SH-SY5Y (cell line): ENCODE results near the gene GGTLC1.

Source experiments
- GATA2 ChIP-seq: IDR thresholded peaks from 2 replicates; pipeline ENCODE4 v1.6.1; 2011; ENCODE audit warnings: mild to moderate bottlenecking, low read depth, low read length
- GATA3 ChIP-seq: IDR thresholded peaks from 2 replicates; pipeline ENCODE4 v1.6.1; 2011; ENCODE audit warnings: low read depth, mild to moderate bottlenecking, low read length, moderate library complexity

The GGTLC1 gene

DNA sequence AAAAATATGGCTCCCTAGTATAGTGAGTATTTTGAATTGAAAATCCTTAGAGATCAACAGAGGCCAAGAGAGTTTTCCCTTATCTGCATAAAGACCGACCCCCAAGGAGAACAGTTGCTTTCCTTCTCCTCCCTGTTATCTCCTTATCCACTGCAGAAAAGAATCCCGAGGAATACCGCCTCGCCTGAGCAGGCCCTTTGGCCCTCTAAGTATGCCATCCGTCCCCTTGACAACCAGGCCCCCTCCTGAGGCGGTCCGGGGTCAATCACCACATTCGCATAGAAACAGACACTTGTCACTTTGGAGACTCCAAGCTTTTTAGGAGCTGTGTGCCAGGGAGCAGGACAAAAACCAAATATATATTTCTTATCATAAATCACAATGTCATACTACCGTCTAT, 15.9 kb upstream of the GGTLC1 start:
- no peak for TF ChIP-seq GATA3
- no peak for TF ChIP-seq GATA2

DNA sequence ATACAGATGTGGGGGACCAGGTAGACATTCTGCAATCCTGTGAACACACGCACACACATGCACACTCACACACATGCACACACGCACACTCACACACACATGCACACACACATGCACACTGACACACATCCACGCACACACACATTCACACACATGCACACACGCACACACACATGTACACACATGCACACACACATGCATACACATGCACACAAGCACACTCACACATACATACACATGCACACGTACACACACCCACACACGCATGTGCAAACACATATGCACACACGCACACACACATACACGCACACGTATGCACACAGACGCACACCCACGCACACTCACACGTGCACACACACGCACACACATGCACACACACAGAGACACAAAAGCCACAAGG, 14.3 kb upstream of the GGTLC1 start:
- TF ChIP-seq GATA2 (no peak), GATA3 (no peak)

DNA sequence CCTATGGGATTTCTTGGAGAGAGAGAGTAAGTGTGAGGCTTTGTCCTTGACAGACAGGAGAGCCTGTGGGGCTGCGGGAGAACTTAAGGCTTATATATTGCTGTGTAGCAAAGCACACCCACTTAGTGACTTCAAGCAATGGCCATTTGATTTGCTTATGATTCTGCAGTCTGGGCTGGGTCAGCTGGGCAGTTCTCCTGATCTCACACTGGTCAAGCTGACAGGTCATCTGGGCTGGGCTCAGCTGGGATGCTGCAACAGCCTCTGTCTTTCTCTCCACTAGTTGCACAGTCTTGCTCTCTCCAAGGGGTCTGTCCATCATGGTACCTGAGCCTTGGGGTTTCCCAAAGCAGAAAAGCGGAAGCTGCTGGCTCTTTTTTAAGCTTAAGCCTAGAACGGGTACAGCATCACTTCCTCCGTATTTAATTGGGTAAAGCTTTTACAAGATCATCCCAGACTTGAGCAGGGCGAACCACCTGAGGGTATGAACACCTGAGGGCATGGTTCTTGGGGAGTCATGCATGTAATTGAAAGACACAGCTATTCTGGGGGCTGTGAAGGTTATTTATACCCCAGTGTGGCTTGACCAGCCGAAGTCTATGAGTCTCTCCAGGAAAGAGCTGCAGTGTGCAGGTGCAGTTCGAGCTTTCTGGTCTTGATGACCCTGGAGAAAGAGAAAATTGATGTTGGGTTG, 13.3 kb upstream of the GGTLC1 start:
- TF ChIP-seq GATA3 (no peak), GATA2 (no peak)

DNA sequence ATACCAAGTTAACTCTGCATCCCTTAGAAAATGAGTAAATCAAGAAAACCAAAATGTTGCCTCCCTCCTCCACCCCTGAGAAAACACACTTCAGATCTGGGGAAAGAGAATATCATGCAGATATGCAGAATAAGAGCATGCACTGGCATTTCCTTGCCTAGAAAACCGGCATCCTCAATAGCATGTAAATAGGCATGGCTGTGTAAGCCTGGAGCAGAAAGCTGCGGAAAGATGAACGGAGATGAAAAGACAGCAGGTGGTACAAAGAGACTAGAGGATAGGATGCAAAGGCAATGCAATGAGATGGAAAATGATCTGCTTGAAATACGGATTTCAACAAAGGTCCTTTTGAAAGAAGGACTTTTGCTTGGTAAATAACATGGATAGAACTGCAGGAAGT, 10.3 kb upstream of the GGTLC1 start:
- TF ChIP-seq GATA2 = no peak
- TF ChIP-seq GATA3 = no peak

DNA sequence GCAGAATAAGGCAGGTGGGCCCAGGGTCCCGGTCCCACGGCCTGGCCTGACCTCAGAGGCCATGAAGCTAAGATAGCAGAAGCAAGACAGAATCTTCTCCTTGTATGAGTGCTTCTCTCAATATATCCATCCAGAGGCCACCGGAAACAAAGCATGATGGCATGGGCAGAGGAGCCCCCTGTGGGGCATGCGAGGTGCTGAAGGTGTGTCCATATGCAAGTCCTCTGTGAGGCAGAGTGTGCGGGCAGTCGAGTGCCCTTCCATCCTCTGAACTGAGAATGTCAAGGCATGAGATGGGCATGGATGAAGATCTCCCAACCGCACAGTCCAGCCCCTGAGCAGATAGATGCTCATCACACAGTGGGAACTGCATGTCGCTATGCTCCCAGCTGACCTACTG, 9.8 kb upstream of the GGTLC1 start:
- TF ChIP-seq GATA3 (no peak), GATA2 (no peak)

DNA sequence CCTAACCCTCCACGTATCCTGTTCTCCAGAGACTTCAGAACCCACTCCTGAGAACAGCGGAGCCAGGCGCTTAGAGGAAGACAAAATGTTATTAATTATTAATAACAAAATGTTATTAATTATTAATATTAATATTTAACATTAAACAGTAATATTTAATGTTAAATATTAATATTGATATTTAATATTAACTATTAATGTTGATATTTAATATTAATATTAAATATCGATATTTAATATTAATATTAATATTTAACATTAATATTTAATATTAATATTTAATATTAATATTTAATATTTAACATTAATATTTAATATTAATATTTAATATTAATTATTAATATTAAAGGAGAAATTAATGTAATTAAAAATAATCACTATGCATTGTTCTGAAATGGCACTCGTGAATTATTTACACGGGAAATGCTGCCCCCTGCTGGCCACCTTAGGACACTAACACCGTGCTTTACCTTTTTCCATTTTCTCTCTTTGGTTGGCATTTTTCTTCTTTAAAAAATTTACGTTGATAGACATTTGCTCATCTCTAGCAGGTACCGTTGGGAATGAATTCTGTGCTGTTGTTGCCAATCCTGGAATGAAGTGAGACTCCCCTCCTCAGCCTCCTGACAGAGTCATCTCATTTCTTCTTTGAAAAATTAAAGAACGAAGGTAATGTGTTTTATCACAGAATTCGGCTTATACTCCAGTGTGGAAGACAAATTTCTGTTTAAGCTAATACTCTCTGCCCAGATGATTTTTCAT, 7.5 kb upstream of the GGTLC1 start:
- no peak for TF ChIP-seq GATA2
- no peak for TF ChIP-seq GATA3

DNA sequence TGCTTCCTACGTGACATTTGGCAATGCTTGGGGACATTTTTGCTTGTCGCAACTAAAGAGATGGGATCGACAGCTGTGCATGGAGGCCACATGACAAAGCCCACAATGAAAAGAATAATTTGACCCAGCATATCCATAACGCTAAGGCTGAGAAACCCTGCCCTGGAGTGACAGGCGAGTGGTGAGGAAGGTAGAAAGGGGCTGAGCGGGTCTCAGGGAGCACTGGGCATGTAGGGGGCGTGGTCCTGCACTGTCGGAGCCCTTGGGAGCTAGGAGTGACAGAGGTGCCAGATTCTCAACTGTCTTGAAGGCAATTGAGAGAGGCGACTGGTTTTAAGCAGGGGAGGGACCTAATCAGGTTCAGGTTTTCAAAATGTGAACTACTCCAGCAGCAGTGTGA, 13.6 kb downstream of the GGTLC1 start:
- TF ChIP-seq GATA2 (no peak), GATA3 (no peak)

DNA sequence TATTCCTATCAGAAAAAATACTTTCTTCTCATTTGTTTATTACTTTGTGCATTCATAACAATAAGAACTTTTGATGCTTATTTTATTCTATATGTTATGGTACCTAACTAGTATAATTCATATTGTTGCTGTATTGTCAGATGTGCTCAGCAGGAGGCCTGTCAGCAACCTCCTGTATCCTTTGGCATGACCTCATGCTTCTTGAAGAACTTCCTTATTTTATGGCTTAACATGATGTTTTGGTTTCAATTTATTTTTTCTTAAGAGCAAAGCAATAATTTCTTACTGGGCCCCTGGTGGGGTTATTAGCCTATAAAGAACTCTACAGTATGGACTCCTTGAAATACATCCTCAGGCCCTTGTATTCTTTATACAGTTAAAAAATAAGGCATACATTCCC, 17.3 kb downstream of the GGTLC1 start:
- TF ChIP-seq GATA3 (no peak), GATA2 (no peak)

DNA sequence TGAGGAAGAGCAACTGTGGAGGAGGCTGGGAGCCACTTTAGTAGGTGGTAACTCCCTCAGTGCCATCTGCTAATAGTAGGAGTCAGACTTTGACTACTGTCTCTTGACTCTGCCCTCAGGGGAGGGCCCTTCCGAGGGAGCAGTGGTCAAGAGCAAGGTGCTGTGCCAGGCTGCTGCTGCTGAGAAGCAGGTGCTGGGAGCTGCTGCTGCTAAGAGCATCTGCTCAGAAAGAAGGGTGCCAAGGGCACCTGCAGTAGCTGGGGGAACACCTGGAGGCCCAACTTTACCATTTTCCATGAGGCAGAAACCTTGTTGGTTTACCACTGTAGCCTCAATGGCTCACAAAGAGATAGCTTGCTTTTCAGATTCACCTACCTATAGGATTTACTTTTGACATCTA, 18.5 kb downstream of the GGTLC1 start:
- TF ChIP-seq GATA2 (no peak), GATA3 (no peak)

DNA sequence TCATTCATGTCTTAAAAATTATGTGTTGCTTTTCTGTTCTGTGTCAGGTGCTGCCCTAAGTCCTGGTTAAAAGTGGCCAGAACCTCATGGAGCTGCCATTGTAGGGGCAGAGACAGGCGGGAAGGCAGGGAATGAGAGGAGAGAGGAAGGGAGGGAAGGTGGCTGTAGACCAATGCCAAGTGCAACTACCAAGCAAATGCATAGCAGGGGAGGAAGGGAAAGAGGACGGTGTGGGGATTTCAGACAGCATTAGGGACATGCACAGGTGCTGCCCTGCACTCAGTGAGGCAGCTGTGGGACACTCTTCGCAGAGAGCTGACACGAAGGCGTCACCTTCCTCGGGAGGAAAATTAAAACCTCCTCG, 21.0 kb downstream of the GGTLC1 start:
- TF ChIP-seq GATA3 (no peak), GATA2 (no peak)

DNA sequence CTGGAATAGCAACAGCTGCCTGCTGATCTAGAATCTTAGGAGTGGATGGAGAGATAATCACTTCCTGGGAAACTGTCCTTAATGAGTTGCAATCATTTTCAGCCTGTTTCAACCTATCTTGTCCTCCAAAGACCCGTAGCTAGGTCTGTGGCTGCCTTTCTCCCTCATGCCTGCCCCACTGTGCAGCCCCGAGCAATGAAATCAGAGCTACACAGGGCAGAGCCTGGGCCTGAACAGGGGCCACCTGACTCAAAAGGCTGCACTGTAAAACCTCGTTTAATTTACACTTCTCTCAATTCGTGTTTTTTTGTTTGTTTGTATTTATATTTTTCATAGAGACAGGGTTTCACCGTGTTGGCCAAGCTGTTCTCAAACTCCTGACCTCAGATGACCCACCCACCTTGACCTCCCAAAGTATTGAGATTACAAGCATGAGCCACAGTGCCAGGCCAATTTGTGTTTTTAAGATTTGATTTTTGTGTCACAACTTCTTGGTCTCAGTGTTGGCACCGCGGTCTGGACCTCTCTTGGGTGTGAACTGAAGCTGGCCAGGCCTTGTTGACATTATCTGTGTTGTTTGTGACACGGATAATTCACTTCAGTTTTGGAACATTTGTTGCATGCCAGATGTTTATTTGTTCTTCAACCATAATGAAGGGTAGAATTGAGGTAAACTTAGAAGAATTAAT, 21.5 kb downstream of the GGTLC1 start:
- TF ChIP-seq GATA3 = no peak
- no peak for TF ChIP-seq GATA2

DNA sequence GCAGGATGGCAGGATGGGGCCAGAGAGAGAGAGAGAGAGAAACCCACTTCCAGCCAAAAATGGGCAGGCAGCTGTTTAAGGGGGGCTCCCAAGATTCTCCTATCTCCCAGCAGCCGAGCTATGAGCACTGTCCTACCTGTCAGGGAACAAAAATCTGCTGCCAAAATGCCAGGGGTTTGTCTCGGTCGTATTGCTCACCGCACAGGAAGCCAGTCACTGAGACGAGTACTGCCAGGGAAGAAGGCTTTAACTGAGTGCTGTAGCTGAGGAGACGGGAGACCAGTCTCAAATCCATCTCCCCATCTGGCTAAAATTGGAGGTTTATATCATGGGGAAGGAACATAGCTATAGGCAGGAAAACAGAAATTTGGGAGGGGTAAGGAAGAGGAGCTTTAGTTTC, 22.3 kb downstream of the GGTLC1 start:
- no peak for TF ChIP-seq GATA2
- no peak for TF ChIP-seq GATA3

DNA sequence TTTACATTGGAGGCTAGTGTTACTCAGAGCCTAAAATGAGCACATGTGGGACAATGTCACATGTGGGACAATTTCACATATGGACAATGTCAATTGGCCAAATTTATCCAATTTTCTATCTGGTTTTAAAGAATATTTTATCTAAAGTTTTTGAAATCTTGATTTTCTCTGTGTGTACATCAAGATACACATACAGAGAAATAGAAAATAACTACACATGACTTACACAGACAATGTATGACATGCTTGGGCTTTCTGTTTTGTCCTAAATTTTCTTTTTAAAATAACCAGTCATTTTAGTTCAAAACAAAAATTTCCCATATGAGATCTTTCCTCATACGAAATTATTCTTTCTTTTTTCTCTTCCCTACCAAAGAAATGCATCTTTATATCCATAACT, 24.6 kb downstream of the GGTLC1 start:
- TF ChIP-seq GATA2 = no peak

DNA sequence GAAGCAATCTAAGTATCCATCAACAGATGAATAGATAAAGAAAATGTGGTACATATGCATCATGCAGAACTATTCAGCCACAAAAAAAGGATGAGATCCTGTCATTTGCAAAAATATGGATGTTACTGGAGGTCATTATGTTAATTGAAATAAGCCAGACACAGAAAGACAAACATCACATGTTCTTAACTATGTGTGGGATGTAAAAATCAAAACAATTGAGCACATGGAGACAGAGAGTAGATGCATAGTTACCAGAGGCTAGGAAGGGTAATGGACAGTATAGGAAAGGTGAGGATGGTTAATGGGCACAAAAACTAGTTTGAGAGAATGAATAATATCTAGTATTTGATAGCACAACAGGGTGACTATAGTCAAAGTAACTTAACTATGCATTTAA, 26.3 kb downstream of the GGTLC1 start:
- TF ChIP-seq GATA3 (no peak), GATA2 (no peak)

DNA sequence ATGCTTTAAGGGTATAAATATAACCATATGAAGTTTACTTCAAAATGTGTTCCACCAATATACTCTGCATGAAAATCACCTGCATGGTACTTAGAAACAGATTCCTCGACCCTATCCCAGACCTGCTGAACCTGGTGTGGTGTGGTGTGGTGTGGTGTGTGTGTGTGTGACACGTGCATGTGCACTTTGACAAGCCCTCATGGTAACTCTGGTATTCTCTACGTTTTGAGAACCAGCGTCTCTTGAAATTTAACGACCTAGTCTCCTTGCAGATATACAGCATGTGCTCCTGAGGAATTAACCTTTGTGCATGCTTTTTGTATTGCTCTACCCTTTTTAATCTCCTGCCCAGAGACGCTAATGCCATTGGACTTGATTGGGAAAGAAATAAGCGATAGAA, 29.5 kb downstream of the GGTLC1 start:
- TF ChIP-seq GATA3 = no peak
- TF ChIP-seq GATA2 = no peak
